Suprapubic skin (tissue), 4 donors: Measurements from ENCODE around the gene ACOT11.

Experiments
- CTCF ChIP-seq, 2 donors: fragments of 200-600 bp in 1 of 2; fragments of 450-650 bp in 1 of 2; sonication (generic) in 1 of 2; IDR thresholded peaks; one replicate each; pipeline ENCODE4 v1.5.1; 2016 to 2019; ENCODE audit warnings: antibody characterized with exemption in 2 of 2, mild to moderate bottlenecking in 1 of 2, moderate library complexity in 1 of 2
- EP300 ChIP-seq: sonication (generic); formaldehyde crosslinking; IDR thresholded peaks from one replicate; pipeline ENCODE4 v1.6.1; 2017; ENCODE audit warnings: antibody characterized with exemption
- POLR2A ChIP-seq, 2 donors: fragments of 450-650 bp; IDR thresholded peaks; one replicate each; pipeline ENCODE4 v1.6.1; 2017; ENCODE audit warnings: antibody characterized with exemption in 2 of 2, mild to moderate bottlenecking in 2 of 2, moderate library complexity in 2 of 2
- POLR2AphosphoS5 ChIP-seq, 3 donors: sonication (generic); formaldehyde crosslinking; IDR thresholded peaks; one replicate each; pipeline ENCODE4 v1.6.1; 2017; ENCODE audit warnings: antibody characterized with exemption in 3 of 3

DNA sequence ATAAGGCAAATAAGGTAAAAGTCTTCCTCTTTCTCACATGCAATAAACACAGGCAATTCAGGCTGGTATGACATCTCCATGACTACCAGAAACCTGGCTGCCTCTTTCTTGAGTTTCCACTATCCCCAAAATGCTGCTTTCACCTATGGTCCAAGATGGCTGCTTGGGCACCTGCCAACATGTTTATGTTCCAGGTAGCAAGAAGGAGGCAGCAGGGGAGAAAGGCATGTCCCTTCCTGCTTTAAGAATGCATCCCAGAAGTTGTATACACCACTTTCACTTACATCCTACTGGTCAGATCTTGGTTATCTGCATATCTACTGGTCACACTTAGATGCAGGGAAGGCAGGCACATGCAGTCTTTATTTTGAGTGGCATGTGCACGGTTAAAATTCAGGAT is 19.4 kb upstream of the ACOT11 start:
- TF ChIP-seq CTCF (IDR thresholded peaks at IDR 0.05): no peak
- no peak for TF ChIP-seq POLR2A (IDR thresholded peaks at IDR 0.05)
- TF ChIP-seq EP300: no peak
- no peak for TF ChIP-seq POLR2AphosphoS5 (IDR thresholded peaks at IDR 0.05)
